Neural cell (in vitro differentiated cells): ENCODE results near the gene SGSH. TPM values are rescaled to one million over a fixed set of nuclear protein-coding genes. Genes with fewer than 3 reads are reported as not detected.
A peak's percentile ranks its signal among the peaks of the same experiment; 100 is the strongest.
"Not testable (repeated sequence)": the region's sequence is repeated elsewhere in the genome, so short reads cannot be mapped to it uniquely, and the experiment has no call there.

Experiments
- H2AFZ ChIP-seq: fragments of 200-600, 300-800 bp; sonication (generic), shearing (Covaris generic); 2 replicates; pipeline ENCODE4 v1.6.0; 2014; ENCODE audit warnings: low read depth, mild to moderate bottlenecking, antibody characterized with exemption, low read length, moderate library complexity
- H3F3A ChIP-seq: fragments of 200-600 bp; shearing (Covaris generic); 2 replicates; pipeline ENCODE4 v1.6.1; 2016; ENCODE audit warnings: mild to moderate bottlenecking, moderate library complexity, mixed read lengths, antibody characterized with exemption, low read length; ENCODE audit not compliant: insufficient read depth, poor library complexity, severe bottlenecking
- H3K27ac ChIP-seq: fragments of 200-600, 300-800 bp; sonication (generic), shearing (Covaris generic); 2 replicates; pipeline ENCODE4 v1.5.1; 2014; ENCODE audit warnings: mild to moderate bottlenecking, low read length, moderate library complexity
- H3K27me3 ChIP-seq: fragments of 300-800, 200-600 bp; sonication (generic), shearing (Covaris generic); 2 replicates; pipeline ENCODE4 v1.6.0; 2014; ENCODE audit warnings: mild to moderate bottlenecking, low read depth, low read length, moderate library complexity; ENCODE audit not compliant: insufficient read depth
- H3K36me3 ChIP-seq: fragments of 300-800, 200-600 bp; sonication (generic), shearing (Covaris generic); 2 replicates; pipeline ENCODE4 v1.5.1; 2014; ENCODE audit warnings: mild to moderate bottlenecking, antibody characterized with exemption, low read length, moderate library complexity; ENCODE audit not compliant: insufficient read depth
- H3K4me2 ChIP-seq: fragments of 300-800, 200-600 bp; sonication (generic), shearing (Covaris generic); 2 replicates; pipeline ENCODE4 v1.6.0; 2014; ENCODE audit warnings: mild to moderate bottlenecking, low read length
- H3K4me3 ChIP-seq: fragments of 300-800, 200-600 bp; sonication (generic), shearing (Covaris generic); 2 replicates; pipeline ENCODE4 v1.5.1; 2014; ENCODE audit warnings: mild to moderate bottlenecking, low read length, moderate library complexity
- H3K79me2 ChIP-seq: fragments of 200-600 bp; shearing (Covaris generic); replicated peaks from 2 replicates; pipeline ENCODE4 v1.6.0; 2014; ENCODE audit warnings: mild to moderate bottlenecking, low read length, moderate library complexity; ENCODE audit not compliant: insufficient read depth
- H3K9ac ChIP-seq: fragments of 300-800, 200-600 bp; sonication (generic), shearing (Covaris generic); 2 replicates; pipeline ENCODE4 v1.6.1; 2016; ENCODE audit warnings: mild to moderate bottlenecking, low read length, mixed read lengths
- H3K9me2 ChIP-seq: fragments of 200-600 bp; shearing (Covaris generic); 2 replicates; pipeline ENCODE4 v1.6.1; 2016; ENCODE audit warnings: mild to moderate bottlenecking, low read length, mixed read lengths; ENCODE audit not compliant: insufficient read depth
- H3K9me3 ChIP-seq: fragments of 200-600, 300-800 bp; sonication (generic), shearing (Covaris generic); 2 replicates; pipeline ENCODE4 v1.6.1; 2016; ENCODE audit warnings: mild to moderate bottlenecking, mixed run types, low read length, moderate library complexity, mixed read lengths
- H4K20me1 ChIP-seq: fragments of 200-600 bp; shearing (Covaris generic); 2 replicates; pipeline ENCODE4 v1.6.1; 2016; ENCODE audit warnings: mild to moderate bottlenecking, mixed run types; ENCODE audit not compliant: insufficient read depth
- CTCF ChIP-seq: fragments of 450-650 bp; IDR thresholded peaks from 2 replicates; pipeline ENCODE4 v1.5.1; 2014; ENCODE audit warnings: antibody characterized with exemption, mild to moderate bottlenecking, moderate library complexity; ENCODE audit not compliant: poor library complexity, severe bottlenecking
- EP300 ChIP-seq: fragments of 450-650 bp; conservative IDR thresholded peaks from 2 replicates; pipeline ENCODE4 v1.6.1; 2014; ENCODE audit warnings: antibody characterized with exemption, mild to moderate bottlenecking, moderate library complexity; ENCODE audit not compliant: poor library complexity, severe bottlenecking
- EZH2 ChIP-seq: fragments of 200-600, 300-800 bp; shearing (Covaris generic), sonication (generic); IDR thresholded peaks from 2 replicates; pipeline ENCODE4 v1.6.1; 2014; ENCODE audit warnings: antibody characterized with exemption, low read length, borderline replicate concordance, mild to moderate bottlenecking; ENCODE audit not compliant: insufficient read depth, poor library complexity, severe bottlenecking
- MXI1 ChIP-seq: fragments of 450-650 bp; conservative IDR thresholded peaks from 2 replicates; pipeline ENCODE4 v1.6.1; 2014; ENCODE audit warnings: antibody characterized with exemption, mild to moderate bottlenecking; ENCODE audit not compliant: poor library complexity, severe bottlenecking
- POLR2AphosphoS5 ChIP-seq: IDR thresholded peaks from 2 replicates; pipeline ENCODE4 v1.6.1; 2012
- RAD21 ChIP-seq: fragments of 450-650 bp; conservative IDR thresholded peaks from 2 replicates; pipeline ENCODE4 v1.6.1; 2014; ENCODE audit warnings: antibody characterized with exemption, mild to moderate bottlenecking, moderate library complexity
- REST ChIP-seq: IDR thresholded peaks from 2 replicates; pipeline ENCODE4 v1.6.1; 2012; ENCODE audit warnings: borderline replicate concordance
- SMC3 ChIP-seq: fragments of 450-650 bp; conservative IDR thresholded peaks from 2 replicates; pipeline ENCODE4 v1.6.1; 2014; ENCODE audit warnings: antibody characterized with exemption, mild to moderate bottlenecking, moderate library complexity; ENCODE audit not compliant: poor library complexity
- TAF1 ChIP-seq: IDR thresholded peaks from 2 replicates; pipeline ENCODE4 v1.6.1; 2012; ENCODE audit warnings: low read depth
- polyA plus RNA-seq: library from polyadenylated mRNA; depleted of rRNA; stranded (reverse); fragments of >200 nt; gene quantifications from 2 replicates; pipeline ENCODE4 v1.2.3, GENCODE V29; 2014

The SGSH gene
- polyA plus RNA-seq, 1 donor from 2014 or later = 8.0 TPM

- H3K36me3 ChIP-seq = no peaks in the 10 kb centered on the region
- H3K4me2 ChIP-seq = no peak overlapping the region
- H3F3A ChIP-seq = no peaks in the 10 kb centered on the region
- no peak for TF ChIP-seq CTCF
- TF ChIP-seq RAD21 = no peak
- no peak for TF ChIP-seq EP300
- TF ChIP-seq POLR2AphosphoS5 = no peak
- no peak for TF ChIP-seq MXI1
- TF ChIP-seq TAF1 = no peak
- no peak for TF ChIP-seq SMC3
- no peak for TF ChIP-seq REST
- no peak overlapping the region for H2AFZ ChIP-seq
- H3K9me3 ChIP-seq = no peaks in the 10 kb centered on the region
- H3K79me2 ChIP-seq = no peaks in the 10 kb centered on the region
- H3K9ac ChIP-seq = peak overlapping the region; percentile 47
- H3K4me3 ChIP-seq = peak overlapping the region; percentile 57
- H3K27me3 ChIP-seq = no peaks in the 10 kb centered on the region
- H4K20me1 ChIP-seq = no peaks in the 10 kb centered on the region
- no peaks in the 10 kb centered on the region for H3K9me2 ChIP-seq
- no peak overlapping the region for H3K27ac ChIP-seq
These were observed 40.0 kb upstream of the SGSH start for GRCh38 chr17:80260069-80260535.

GRCh38 chr17:80259457-80260068 is 39.4 kb upstream of the SGSH start:
- no peaks in the 10 kb centered on the region for H4K20me1 ChIP-seq
- no peak for TF ChIP-seq TAF1
- no peak for TF ChIP-seq CTCF
- no peak for TF ChIP-seq REST
- TF ChIP-seq EZH2 = no peak
- TF ChIP-seq RAD21 = no peak
- TF ChIP-seq SMC3 = no peak
- no peak for TF ChIP-seq MXI1
- no peak for TF ChIP-seq POLR2AphosphoS5
- no peak overlapping the region for H3K27ac ChIP-seq
- no peaks in the 10 kb centered on the region for H3K9me2 ChIP-seq
- H3K9me3 ChIP-seq = no peaks in the 10 kb centered on the region
- peak overlapping the region; percentile 57 for H3K4me3 ChIP-seq
- no peak overlapping the region for H3K4me2 ChIP-seq
- peak overlapping the region; percentile 47 for H3K9ac ChIP-seq
- no peaks in the 10 kb centered on the region for H3K27me3 ChIP-seq
- H2AFZ ChIP-seq = no peak overlapping the region
- no peaks in the 10 kb centered on the region for H3K36me3 ChIP-seq
- no peaks in the 10 kb centered on the region for H3K79me2 ChIP-seq
- no peaks in the 10 kb centered on the region for H3F3A ChIP-seq

DNA sequence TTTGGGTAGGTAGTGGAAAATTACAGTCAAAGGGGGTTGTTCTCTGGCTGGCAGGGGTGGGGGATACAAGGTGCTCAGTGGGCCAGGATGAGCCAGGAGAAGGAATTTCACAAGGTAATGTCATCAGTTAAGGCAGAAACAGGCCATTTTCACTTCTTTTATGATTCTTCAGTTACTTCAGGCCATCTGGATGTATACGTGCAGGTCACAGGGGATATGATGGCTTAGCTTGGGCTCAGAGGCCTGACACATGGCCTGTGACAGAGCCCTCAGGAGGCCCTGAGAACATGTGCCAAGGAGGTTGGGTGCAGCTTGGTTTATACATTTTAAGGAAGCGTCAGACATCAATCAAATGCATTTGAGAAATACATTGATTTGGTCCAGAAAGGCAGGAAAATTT is 38.2 kb upstream of the SGSH start:
- H3K27ac ChIP-seq, H3K9ac ChIP-seq, H3K9me2 ChIP-seq, H3K79me2 ChIP-seq, H3K4me3 ChIP-seq, H3F3A ChIP-seq, H3K9me3 ChIP-seq, H3K4me2 ChIP-seq, H3K27me3 ChIP-seq, H3K36me3 ChIP-seq, H4K20me1 ChIP-seq, H2AFZ ChIP-seq: not testable (repeated sequence)
